SU-DHL-6 (cell line): ENCODE measurements around the gene OR51B2.
"Not testable (repeated sequence)": the region's sequence is repeated elsewhere in the genome, so short reads cannot be mapped to it uniquely, and the experiment has no call there.

ENCODE experiments used
- H2AFZ ChIP-seq: fragments of 200-600 bp; sonication (generic); 2 replicates; pipeline ENCODE4 v1.6.1; 2014; ENCODE audit warnings: low read depth, mild to moderate bottlenecking, moderate library complexity, mixed read lengths, antibody characterized with exemption, low read length; ENCODE audit not compliant: severe bottlenecking
- H3F3A ChIP-seq: fragments of 200-600 bp; shearing (Covaris generic); 2 replicates; pipeline ENCODE4 v1.6.0; 2016; ENCODE audit warnings: antibody characterized with exemption, mild to moderate bottlenecking; ENCODE audit not compliant: insufficient read depth
- H3K27ac ChIP-seq: fragments of 200-600 bp; sonication (generic); 2 replicates; pipeline ENCODE4 v1.5.1; 2016; ENCODE audit warnings: low read depth, mild to moderate bottlenecking, low read length, moderate library complexity, mixed read lengths
- H3K27me3 ChIP-seq: fragments of 200-600 bp; sonication (generic), shearing (Covaris generic); 2 replicates; pipeline ENCODE4 v1.6.0; 2014; ENCODE audit warnings: mild to moderate bottlenecking, low read length
- H3K36me3 ChIP-seq: fragments of 200-600 bp; sonication (generic); 2 replicates; pipeline ENCODE4 v1.6.1; 2014; ENCODE audit warnings: mild to moderate bottlenecking, low read length, mixed read lengths
- H3K4me2 ChIP-seq: fragments of 300-600, 200-600 bp; shearing (Covaris generic), sonication (generic); 2 replicates; pipeline ENCODE4 v1.6.0; 2014; ENCODE audit warnings: low read length, low read depth, mild to moderate bottlenecking; ENCODE audit not compliant: poor library complexity, severe bottlenecking
- H3K4me3 ChIP-seq: fragments of 200-600 bp; sonication (generic); 2 replicates; pipeline ENCODE4 v1.5.1; 2014; ENCODE audit warnings: antibody characterized with exemption, low read length, mild to moderate bottlenecking, mixed read lengths; ENCODE audit not compliant: insufficient read depth, poor library complexity, severe bottlenecking
- H3K79me2 ChIP-seq: fragments of 200-600 bp; sonication (generic); 2 replicates; pipeline ENCODE4 v1.6.1; 2014; ENCODE audit warnings: mild to moderate bottlenecking, low read length, moderate library complexity; ENCODE audit not compliant: insufficient read depth
- H3K9ac ChIP-seq: fragments of 200-600 bp; sonication (generic); 2 replicates; pipeline ENCODE4 v1.7.0; 2014; ENCODE audit warnings: mild to moderate bottlenecking, low read length
- H3K9me2 ChIP-seq: fragments of 200-600 bp; sonication (generic); replicated peaks from 2 replicates; pipeline ENCODE4 v1.6.1; 2014; ENCODE audit warnings: low read length; ENCODE audit not compliant: insufficient read depth
- H3K9me3 ChIP-seq: fragments of 200-600 bp; sonication (generic); 2 replicates; pipeline ENCODE4 v1.6.1; 2014; ENCODE audit warnings: low read length, mixed read lengths; ENCODE audit not compliant: insufficient read depth
- H4K20me1 ChIP-seq: fragments of 200-600 bp; sonication (generic); 2 replicates; pipeline ENCODE4 v1.6.1; 2014; ENCODE audit warnings: low read depth, mild to moderate bottlenecking, antibody characterized with exemption, low read length, moderate library complexity, mixed read lengths
- CTCF ChIP-seq: fragments of 200-600 bp; sonication (generic); IDR thresholded peaks from one replicate; pipeline ENCODE4 v1.5.1; 2017; ENCODE audit warnings: antibody characterized with exemption, mild to moderate bottlenecking, low read length, moderate library complexity; ENCODE audit not compliant: insufficient read depth, poor library complexity, severe bottlenecking
- EZH2phosphoT487 ChIP-seq: fragments of 200-600 bp; sonication (generic), shearing (Covaris generic); conservative IDR thresholded peaks from 2 replicates; pipeline ENCODE4 v1.6.1; 2018; ENCODE audit warnings: mild to moderate bottlenecking, antibody characterized with exemption, low read length, moderate library complexity, mixed read lengths

Gene OR51B2

GRCh38 chr11:5335170-5335569 lies 11.1 kb upstream of the OR51B2 start:
- Histone ChIP-seq H3K79me2 (no peaks in the 10 kb centered on the region), H3K9me2 (no peaks in the 10 kb centered on the region), H4K20me1 (0 out of 2 replicates have a peak, but pooled peaks cover 4% of the 10 kb centered on the region), H3K9ac (no peak overlapping the region), H3K4me3 (no peak overlapping the region), H3K9me3 (no peaks in the 10 kb centered on the region), H2AFZ (no peak overlapping the region), H3F3A (no peaks in the 10 kb centered on the region), H3K27ac (no peak overlapping the region), H3K27me3 (no peaks in the 10 kb centered on the region), H3K4me2 (no peak overlapping the region), H3K36me3 (no peaks in the 10 kb centered on the region)
- TF ChIP-seq CTCF, result no peak
- TF ChIP-seq EZH2phosphoT487, result no peak

- no peaks in the 10 kb centered on the region for H3F3A ChIP-seq
- H3K36me3 ChIP-seq, result no peaks in the 10 kb centered on the region
- H3K4me3 ChIP-seq, result no peak overlapping the region
- no peaks in the 10 kb centered on the region for H3K9me2 ChIP-seq
- no peaks in the 10 kb centered on the region for H3K27me3 ChIP-seq
- H4K20me1 ChIP-seq, result no peaks in the 10 kb centered on the region
- no peak overlapping the region for H2AFZ ChIP-seq
- TF ChIP-seq CTCF (no peak), EZH2phosphoT487 (no peak)
- no peaks in the 10 kb centered on the region for H3K9me3 ChIP-seq
- no peak overlapping the region for H3K27ac ChIP-seq
- no peaks in the 10 kb centered on the region for H3K79me2 ChIP-seq
- H3K4me2 ChIP-seq, result no peak overlapping the region
- H3K9ac ChIP-seq, result no peak overlapping the region
These were observed 6.8 kb downstream of the OR51B2 start for GRCh38 chr11:5317292-5317691.

GRCh38 chr11:5313326-5314023 lies 10.6 kb downstream of the OR51B2 start:
- not testable (repeated sequence) for H3K27me3 ChIP-seq

GRCh38 chr11:5310423-5310822 lies 13.7 kb downstream of the OR51B2 start:
- H3K9ac ChIP-seq, result no peak overlapping the region
- no peak overlapping the region for H3K4me3 ChIP-seq
- no peaks in the 10 kb centered on the region for H3K36me3 ChIP-seq
- no peaks in the 10 kb centered on the region for H4K20me1 ChIP-seq
- H3K4me2 ChIP-seq, result no peak overlapping the region
- TF ChIP-seq EZH2phosphoT487 (no peak), CTCF (no peak)
- no peaks in the 10 kb centered on the region for H3K9me3 ChIP-seq
- no peaks in the 10 kb centered on the region for H3K79me2 ChIP-seq
- no peaks in the 10 kb centered on the region for H3F3A ChIP-seq
- H2AFZ ChIP-seq, result no peak overlapping the region
- no peak overlapping the region for H3K27ac ChIP-seq
- H3K9me2 ChIP-seq, result no peaks in the 10 kb centered on the region
- no peaks in the 10 kb centered on the region for H3K27me3 ChIP-seq

More at GRCh38 chr11:5313326-5314023, 10.6 kb downstream of the OR51B2 start:
- not testable (repeated sequence) for H3K36me3 ChIP-seq, H3K4me2 ChIP-seq, H3K27ac ChIP-seq, H3K9me3 ChIP-seq, H3K9ac ChIP-seq, H3K4me3 ChIP-seq, H3F3A ChIP-seq, H2AFZ ChIP-seq, H4K20me1 ChIP-seq, H3K79me2 ChIP-seq, H3K9me2 ChIP-seq
